SU-DHL-6 (cell line): ENCODE results near the gene SUPT6H.

ENCODE experiments used
- H2AFZ ChIP-seq: fragments of 200-600 bp; sonication (generic); 2 replicates; pipeline ENCODE4 v1.6.1; 2014; ENCODE audit warnings: low read depth, mild to moderate bottlenecking, moderate library complexity, mixed read lengths, antibody characterized with exemption, low read length; ENCODE audit not compliant: severe bottlenecking
- H3F3A ChIP-seq: fragments of 200-600 bp; shearing (Covaris generic); 2 replicates; pipeline ENCODE4 v1.6.0; 2016; ENCODE audit warnings: antibody characterized with exemption, mild to moderate bottlenecking; ENCODE audit not compliant: insufficient read depth
- H3K27ac ChIP-seq: fragments of 200-600 bp; sonication (generic); 2 replicates; pipeline ENCODE4 v1.5.1; 2016; ENCODE audit warnings: low read depth, mild to moderate bottlenecking, low read length, moderate library complexity, mixed read lengths
- H3K27me3 ChIP-seq: fragments of 200-600 bp; sonication (generic), shearing (Covaris generic); 2 replicates; pipeline ENCODE4 v1.6.0; 2014; ENCODE audit warnings: mild to moderate bottlenecking, low read length
- H3K36me3 ChIP-seq: fragments of 200-600 bp; sonication (generic); 2 replicates; pipeline ENCODE4 v1.6.1; 2014; ENCODE audit warnings: mild to moderate bottlenecking, low read length, mixed read lengths
- H3K4me2 ChIP-seq: fragments of 300-600, 200-600 bp; shearing (Covaris generic), sonication (generic); 2 replicates; pipeline ENCODE4 v1.6.0; 2014; ENCODE audit warnings: low read length, low read depth, mild to moderate bottlenecking; ENCODE audit not compliant: poor library complexity, severe bottlenecking
- H3K4me3 ChIP-seq: fragments of 200-600 bp; sonication (generic); 2 replicates; pipeline ENCODE4 v1.5.1; 2014; ENCODE audit warnings: antibody characterized with exemption, low read length, mild to moderate bottlenecking, mixed read lengths; ENCODE audit not compliant: insufficient read depth, poor library complexity, severe bottlenecking
- H3K79me2 ChIP-seq: fragments of 200-600 bp; sonication (generic); 2 replicates; pipeline ENCODE4 v1.6.1; 2014; ENCODE audit warnings: mild to moderate bottlenecking, low read length, moderate library complexity; ENCODE audit not compliant: insufficient read depth
- H3K9ac ChIP-seq: fragments of 200-600 bp; sonication (generic); 2 replicates; pipeline ENCODE4 v1.7.0; 2014; ENCODE audit warnings: mild to moderate bottlenecking, low read length
- H3K9me2 ChIP-seq: fragments of 200-600 bp; sonication (generic); replicated peaks from 2 replicates; pipeline ENCODE4 v1.6.1; 2014; ENCODE audit warnings: low read length; ENCODE audit not compliant: insufficient read depth
- H3K9me3 ChIP-seq: fragments of 200-600 bp; sonication (generic); 2 replicates; pipeline ENCODE4 v1.6.1; 2014; ENCODE audit warnings: low read length, mixed read lengths; ENCODE audit not compliant: insufficient read depth
- H4K20me1 ChIP-seq: fragments of 200-600 bp; sonication (generic); 2 replicates; pipeline ENCODE4 v1.6.1; 2014; ENCODE audit warnings: low read depth, mild to moderate bottlenecking, antibody characterized with exemption, low read length, moderate library complexity, mixed read lengths
- EZH2phosphoT487 ChIP-seq: fragments of 200-600 bp; sonication (generic), shearing (Covaris generic); conservative IDR thresholded peaks from 2 replicates; pipeline ENCODE4 v1.6.1; 2018; ENCODE audit warnings: mild to moderate bottlenecking, antibody characterized with exemption, low read length, moderate library complexity, mixed read lengths
- TF ChIP-seq, protein P1 (sequence below): fragments of 200-600 bp; sonication (generic); IDR thresholded peaks from one replicate; pipeline ENCODE4 v1.5.1; 2017; ENCODE audit warnings: antibody characterized with exemption, mild to moderate bottlenecking, low read length, moderate library complexity; ENCODE audit not compliant: insufficient read depth, poor library complexity, severe bottlenecking

Gene SUPT6H

DNA sequence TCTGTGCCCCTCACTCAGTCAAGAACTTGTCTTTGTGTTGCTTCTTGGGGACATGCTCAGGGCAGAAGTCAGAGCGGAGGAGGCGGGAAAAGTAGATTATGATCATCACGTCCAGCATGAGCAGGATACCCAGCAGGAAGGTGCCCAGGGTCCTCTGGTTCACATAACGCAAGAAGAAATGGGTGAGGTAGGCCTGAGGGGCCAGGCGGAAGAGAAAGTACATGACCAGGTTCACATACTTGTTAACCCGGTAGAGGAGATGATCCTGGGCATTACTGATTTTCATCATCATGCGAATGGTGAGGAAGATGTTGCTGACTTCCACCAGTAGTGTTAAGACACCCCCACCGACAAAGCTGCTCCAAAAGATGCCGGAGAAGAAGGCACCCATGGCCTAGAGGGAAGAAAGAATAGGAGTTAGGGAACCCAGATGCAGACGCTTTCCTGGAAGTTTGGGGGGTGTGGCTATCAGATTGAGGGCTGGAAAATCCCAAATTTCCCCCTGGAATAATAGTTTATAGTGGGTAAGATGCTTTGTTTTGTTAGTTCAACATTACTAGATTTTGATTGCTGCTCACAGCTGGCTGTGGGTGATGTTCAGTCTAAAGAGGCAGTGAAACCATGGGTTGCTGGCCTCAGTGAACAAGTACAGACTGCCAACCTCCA is 62.6 kb downstream of the SUPT6H start:
- 0 out of 2 replicates have a peak, but pooled peaks cover 4% of the 10 kb centered on the region for H4K20me1 ChIP-seq
- H3F3A ChIP-seq: peaks cover 77% of the 10 kb centered on the region
- H3K9me3 ChIP-seq: no peaks in the 10 kb centered on the region

DNA sequence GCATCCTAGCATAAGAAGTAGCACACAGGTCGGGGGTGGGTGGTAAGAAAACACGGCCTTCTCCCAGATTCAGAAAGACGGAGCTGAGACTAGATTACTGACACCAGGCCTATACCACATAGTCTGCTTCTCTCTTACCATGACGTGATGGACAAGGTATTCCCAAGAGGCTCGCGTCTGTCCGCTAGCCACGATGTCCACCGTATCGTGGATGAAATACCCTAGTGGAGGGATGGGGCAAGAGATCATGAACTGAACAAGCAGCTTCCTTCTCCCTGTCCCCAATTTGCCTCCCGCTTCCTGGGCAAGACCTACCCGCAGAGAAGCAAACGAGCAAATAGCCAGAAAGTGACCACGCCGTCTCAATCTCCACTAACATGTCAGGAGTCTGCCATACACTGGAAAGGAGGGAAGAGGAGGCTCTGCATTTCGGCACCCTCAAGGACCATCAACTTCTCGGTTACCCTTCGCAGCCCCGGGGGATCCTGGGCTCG is 63.2 kb downstream of the SUPT6H start:
- H3K4me2 ChIP-seq: peak overlapping the region; percentile 97
- peaks cover 23% of the 10 kb centered on the region for H3K36me3 ChIP-seq
- H2AFZ ChIP-seq: no peak overlapping the region
- no peaks in the 10 kb centered on the region for H3K9me2 ChIP-seq
- H4K20me1 ChIP-seq: 0 out of 2 replicates have a peak, but pooled peaks cover 4% of the 10 kb centered on the region
- TF ChIP-seq EZH2phosphoT487: no peak
- TF ChIP-seq, protein P1, sequence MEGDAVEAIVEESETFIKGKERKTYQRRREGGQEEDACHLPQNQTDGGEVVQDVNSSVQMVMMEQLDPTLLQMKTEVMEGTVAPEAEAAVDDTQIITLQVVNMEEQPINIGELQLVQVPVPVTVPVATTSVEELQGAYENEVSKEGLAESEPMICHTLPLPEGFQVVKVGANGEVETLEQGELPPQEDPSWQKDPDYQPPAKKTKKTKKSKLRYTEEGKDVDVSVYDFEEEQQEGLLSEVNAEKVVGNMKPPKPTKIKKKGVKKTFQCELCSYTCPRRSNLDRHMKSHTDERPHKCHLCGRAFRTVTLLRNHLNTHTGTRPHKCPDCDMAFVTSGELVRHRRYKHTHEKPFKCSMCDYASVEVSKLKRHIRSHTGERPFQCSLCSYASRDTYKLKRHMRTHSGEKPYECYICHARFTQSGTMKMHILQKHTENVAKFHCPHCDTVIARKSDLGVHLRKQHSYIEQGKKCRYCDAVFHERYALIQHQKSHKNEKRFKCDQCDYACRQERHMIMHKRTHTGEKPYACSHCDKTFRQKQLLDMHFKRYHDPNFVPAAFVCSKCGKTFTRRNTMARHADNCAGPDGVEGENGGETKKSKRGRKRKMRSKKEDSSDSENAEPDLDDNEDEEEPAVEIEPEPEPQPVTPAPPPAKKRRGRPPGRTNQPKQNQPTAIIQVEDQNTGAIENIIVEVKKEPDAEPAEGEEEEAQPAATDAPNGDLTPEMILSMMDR: no peak
- H3K9ac ChIP-seq: peak overlapping the region; percentile 82
- H3K9me3 ChIP-seq: no peaks in the 10 kb centered on the region
- peak overlapping the region; percentile 100 for H3K27ac ChIP-seq
- H3K79me2 ChIP-seq: peaks cover 44% of the 10 kb centered on the region
- peaks cover 80% of the 10 kb centered on the region for H3F3A ChIP-seq
- H3K27me3 ChIP-seq: no peaks in the 10 kb centered on the region
- H3K4me3 ChIP-seq: peak overlapping the region; percentile 60

More for the DNA sequence above, 62.6 kb downstream of the SUPT6H start:
- Histone ChIP-seq H3K27me3 (no peaks in the 10 kb centered on the region), H3K27ac (peak overlapping the region; percentile 100), H3K79me2 (peaks cover 44% of the 10 kb centered on the region), H3K4me2 (peak overlapping the region; percentile 97), H3K4me3 (peak overlapping the region; percentile 60), H3K9me2 (no peaks in the 10 kb centered on the region), H3K36me3 (peaks cover 23% of the 10 kb centered on the region), H2AFZ (no peak overlapping the region), H3K9ac (peak overlapping the region; percentile 82)
- no peak for TF ChIP-seq EZH2phosphoT487
- TF ChIP-seq, protein P1: no peak

DNA sequence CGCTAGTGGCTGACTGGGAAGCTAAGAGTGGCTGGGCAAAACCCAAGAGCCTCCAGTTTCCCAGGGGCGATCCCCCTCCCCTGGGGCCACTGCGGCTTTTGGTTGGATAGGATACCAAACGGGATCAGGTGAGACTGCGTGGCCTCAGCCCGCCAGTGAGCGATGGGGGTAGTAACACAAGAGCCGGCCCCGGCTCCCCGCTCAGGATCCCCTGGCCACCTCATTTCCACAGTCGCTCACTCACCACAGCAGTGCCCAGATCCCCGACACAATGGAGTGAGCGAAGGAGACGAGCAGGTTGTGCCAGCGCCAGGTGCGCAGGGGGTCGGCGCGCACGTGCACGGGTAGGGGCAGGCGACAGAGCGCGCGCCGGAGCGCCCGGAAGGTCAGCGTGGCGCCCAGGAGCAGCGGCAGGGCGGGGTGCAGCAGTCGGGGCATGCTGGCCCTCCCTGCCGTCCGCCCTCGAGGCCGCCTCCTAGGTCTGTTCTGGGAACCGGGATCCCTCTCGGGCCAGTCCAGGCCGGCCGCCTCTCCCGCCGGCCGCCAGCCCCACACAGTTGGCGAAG is 63.7 kb downstream of the SUPT6H start:
- no peak overlapping the region for H2AFZ ChIP-seq
- 0 out of 2 replicates have a peak, but pooled peaks cover 4% of the 10 kb centered on the region for H4K20me1 ChIP-seq
- H3K79me2 ChIP-seq: peaks cover 38% of the 10 kb centered on the region
- TF ChIP-seq EZH2phosphoT487: no peak
- TF ChIP-seq, protein P1: no peak
- H3K36me3 ChIP-seq: peaks cover 21% of the 10 kb centered on the region
- peak overlapping the region; percentile 60 for H3K4me3 ChIP-seq
- H3K27ac ChIP-seq: peak overlapping the region; percentile 100
- peak overlapping the region; percentile 82 for H3K9ac ChIP-seq
- no peaks in the 10 kb centered on the region for H3K9me3 ChIP-seq
- no peaks in the 10 kb centered on the region for H3K9me2 ChIP-seq
- H3K27me3 ChIP-seq: no peaks in the 10 kb centered on the region
- H3F3A ChIP-seq: peaks cover 77% of the 10 kb centered on the region
- H3K4me2 ChIP-seq: peak overlapping the region; percentile 97
